SW480 (cell line): ENCODE data around the gene CORO2B.

Source experiments
- DNase-seq: peaks from one replicate; pipeline ENCODE4 v3.0.0-alpha.2; 2016; ENCODE audit warnings: low spot score

The CORO2B gene

GRCh38 chr15:68574046-68574445 lies 4.7 kb upstream of the CORO2B start:
- DNase-seq = no peak

GRCh38 chr15:68574629-68575028 lies 4.2 kb upstream of the CORO2B start:
- no peak for DNase-seq

- no peak for DNase-seq
These were observed 2.4 kb upstream of the CORO2B start for GRCh38 chr15:68576235-68576892.

- peak; percentile 77 for DNase-seq
These were observed 416 bp upstream of the CORO2B start for GRCh38 chr15:68578175-68578979.

GRCh38 chr15:68580026-68580882 lies 1.5 kb downstream of the CORO2B start:
- DNase-seq = no peak

GRCh38 chr15:68580883-68581155 lies 2.0 kb downstream of the CORO2B start:
- no peak for DNase-seq

GRCh38 chr15:68581725-68582124 lies 2.9 kb downstream of the CORO2B start:
- no peak for DNase-seq

- DNase-seq = no peak
These were observed 3.4 kb downstream of the CORO2B start for GRCh38 chr15:68582236-68582635.

- no peak for DNase-seq
These were observed 4.1 kb downstream of the CORO2B start for GRCh38 chr15:68582864-68583263.

GRCh38 chr15:68583321-68583720 lies 4.5 kb downstream of the CORO2B start:
- DNase-seq = no peak

- no peak for DNase-seq
These were observed 5.4 kb downstream of the CORO2B start for GRCh38 chr15:68583936-68584755.

- DNase-seq = no peak
These were observed 6.2 kb downstream of the CORO2B start for GRCh38 chr15:68584756-68585573.

GRCh38 chr15:68585574-68586273 lies 6.9 kb downstream of the CORO2B start:
- no peak for DNase-seq

- DNase-seq = peak; percentile 78
These were observed 7.6 kb downstream of the CORO2B start for GRCh38 chr15:68586274-68586961.

- DNase-seq = no peak
These were observed 9.1 kb downstream of the CORO2B start for GRCh38 chr15:68587769-68588385.

- no peak for DNase-seq
These were observed 10.3 kb downstream of the CORO2B start for GRCh38 chr15:68589053-68589452.

- DNase-seq = no peak
These were observed 11.3 kb downstream of the CORO2B start for GRCh38 chr15:68589783-68590710.

- no peak for DNase-seq
These were observed 12.1 kb downstream of the CORO2B start for GRCh38 chr15:68590721-68591389.
